Measurements from ENCODE around the gene HIVEP3. TPM values are rescaled to one million over a fixed set of nuclear protein-coding genes. Genes with fewer than 3 reads are reported as not detected.

HIVEP3 gene
- total RNA-seq, 1 experiment from 2014 or later: 1.4 TPM

DNA sequence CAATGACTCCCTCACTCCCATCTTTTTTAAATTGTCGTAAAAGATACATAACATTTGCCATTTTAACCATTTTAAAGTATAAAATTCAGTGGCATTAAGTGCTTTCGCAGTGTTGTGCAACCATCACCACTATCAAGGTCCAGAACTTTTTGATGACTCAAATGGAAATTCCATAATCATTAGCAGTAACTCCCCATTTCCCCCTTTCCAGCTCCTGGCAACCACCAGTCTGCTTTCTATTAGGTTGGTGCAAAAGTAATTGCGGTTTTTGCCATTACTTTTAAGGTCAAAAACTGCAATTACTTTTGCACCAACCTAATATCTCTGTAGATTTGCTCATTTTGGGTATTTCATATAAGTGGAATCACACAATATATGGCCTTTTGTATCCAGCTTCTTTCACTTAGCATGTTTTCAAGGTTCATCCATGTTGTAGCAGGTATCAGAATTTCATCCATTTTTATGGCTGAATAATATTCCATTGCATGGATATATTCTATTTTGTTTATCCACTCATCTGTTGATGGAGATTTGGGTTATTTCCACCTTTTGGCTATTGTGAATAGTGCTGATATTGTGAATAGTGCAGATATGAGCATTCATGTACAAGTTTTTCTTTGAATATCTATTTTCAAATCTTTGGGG lies 159.7 kb downstream of the HIVEP3 start:
- Mint-ChIP-seq H3K27me3 (ENCODE audit: low read depth) (peaks cover 5% of the 10 kb centered on the region), H3K4me1 (peaks cover 4 to 6% of the 10 kb centered on the region in 2 experiments), H3K9me3 (peaks cover 11 to 12% of the 10 kb centered on the region in 2 experiments; a peak in 4 of 5 replicates), H3K4me3 (no peak overlapping the region), H3K36me3 (ENCODE audit: insufficient read depth in 1 of 3, low read depth in 3 of 3) (peaks cover 0 to 3% (median 0%) of the 10 kb centered on the region in 3 experiments; a peak in 1 of 7 replicates), H3K27ac (no peak overlapping the region)
- no peak overlapping the region for H2BK12ac ChIP-seq (ENCODE audit: insufficient read length, low read depth, low read length)
- TF ChIP-seq, protein P1, sequence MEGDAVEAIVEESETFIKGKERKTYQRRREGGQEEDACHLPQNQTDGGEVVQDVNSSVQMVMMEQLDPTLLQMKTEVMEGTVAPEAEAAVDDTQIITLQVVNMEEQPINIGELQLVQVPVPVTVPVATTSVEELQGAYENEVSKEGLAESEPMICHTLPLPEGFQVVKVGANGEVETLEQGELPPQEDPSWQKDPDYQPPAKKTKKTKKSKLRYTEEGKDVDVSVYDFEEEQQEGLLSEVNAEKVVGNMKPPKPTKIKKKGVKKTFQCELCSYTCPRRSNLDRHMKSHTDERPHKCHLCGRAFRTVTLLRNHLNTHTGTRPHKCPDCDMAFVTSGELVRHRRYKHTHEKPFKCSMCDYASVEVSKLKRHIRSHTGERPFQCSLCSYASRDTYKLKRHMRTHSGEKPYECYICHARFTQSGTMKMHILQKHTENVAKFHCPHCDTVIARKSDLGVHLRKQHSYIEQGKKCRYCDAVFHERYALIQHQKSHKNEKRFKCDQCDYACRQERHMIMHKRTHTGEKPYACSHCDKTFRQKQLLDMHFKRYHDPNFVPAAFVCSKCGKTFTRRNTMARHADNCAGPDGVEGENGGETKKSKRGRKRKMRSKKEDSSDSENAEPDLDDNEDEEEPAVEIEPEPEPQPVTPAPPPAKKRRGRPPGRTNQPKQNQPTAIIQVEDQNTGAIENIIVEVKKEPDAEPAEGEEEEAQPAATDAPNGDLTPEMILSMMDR (conservative IDR thresholded peaks at IDR 0.05): no peak
- no peak overlapping the region for H2BK120ac ChIP-seq (ENCODE audit: low read depth, low read length, poor library complexity, severe bottlenecking)
- H3K9ac ChIP-seq (ENCODE audit: extremely low read depth, insufficient read length, low read length): no peak overlapping the region
- H2AFZ ChIP-seq (ENCODE audit: low read length): no peak overlapping the region
- no peak overlapping the region for H3T11ph ChIP-seq (ENCODE audit: low read length)
- H4K8ac ChIP-seq (replicated peaks; ENCODE audit: insufficient read length, low read depth, low read length): no peak overlapping the region
- H4K20me1 ChIP-seq (ENCODE audit: control insufficient read depth, insufficient read depth, insufficient read length): no peaks in the 10 kb centered on the region
- H3K27ac ChIP-seq (ENCODE audit: insufficient read length, low read depth, low read length): no peak overlapping the region
- H3K4me1 ChIP-seq (ENCODE audit: insufficient read depth, low read length): no peaks in the 10 kb centered on the region; the same call in 1 of the 2 replicates
- H3K23me2 ChIP-seq (ENCODE audit: insufficient read length, low read depth, low read length, poor library complexity, severe bottlenecking): no peaks in the 10 kb centered on the region
- H3K18ac ChIP-seq (ENCODE audit: insufficient read length, low read depth, low read length): no peak overlapping the region
- H4K5ac ChIP-seq (ENCODE audit: insufficient read length, low read depth, low read length): no peak overlapping the region
- H3K9me3 ChIP-seq (ENCODE audit: control insufficient read depth, low read depth, low read length): peaks cover 9% of the 10 kb centered on the region
- H2AK5ac ChIP-seq (ENCODE audit: insufficient read length, low read length): no peak overlapping the region
- no peaks in the 10 kb centered on the region for H3K79me2 ChIP-seq (ENCODE audit: insufficient read depth, low read length)
- no peak overlapping the region for H3K56ac ChIP-seq (ENCODE audit: insufficient read length, low read depth, low read length)
- no peak overlapping the region for H3K23ac ChIP-seq (ENCODE audit: insufficient read length, low read depth, low read length)
- no peak overlapping the region for H2BK20ac ChIP-seq (ENCODE audit: low read depth, low read length, poor library complexity, severe bottlenecking)
- no peaks in the 10 kb centered on the region for H3K79me1 ChIP-seq (ENCODE audit: insufficient read depth, low read depth, low read length, poor library complexity, severe bottlenecking)
- H3K14ac ChIP-seq (ENCODE audit: insufficient read depth, low read length): no peak overlapping the region
- H2BK5ac ChIP-seq (ENCODE audit: insufficient read length, low read length): no peak overlapping the region
- H3K4me2 ChIP-seq (ENCODE audit: insufficient read depth, insufficient read length, low read length): no peak overlapping the region
- no peak overlapping the region for H4K91ac ChIP-seq (ENCODE audit: insufficient read length, low read depth, low read length)
- no peak for DNase-seq
- no peak overlapping the region for H3K4ac ChIP-seq (ENCODE audit: low read depth, low read length)
- H2BK15ac ChIP-seq (ENCODE audit: low read depth, low read length): no peak overlapping the region
- no CpG with 5 or more reads among the region's 3 CpGs for WGBS (ENCODE audit: extremely low coverage, insufficient read length, low lambda C conversion rate)
- no peaks in the 10 kb centered on the region for H3K27me3 ChIP-seq (ENCODE audit: insufficient read depth, low read length)

Data from H9 (cell line).